K562 (cell line): ENCODE measurements around the gene BAHD1. TPM values are rescaled to one million over a fixed set of nuclear protein-coding genes. Genes with fewer than 3 reads are reported as not detected.
A peak's percentile ranks its signal among the peaks of the same experiment; 100 is the strongest.

Source experiments
- ATAC-seq: fragments of 200-7000 bp; cut with Tn5 transposase; 3 replicates; pipeline ENCODE4 v1.9.1; 2020; ENCODE audit warnings: moderate library complexity
- BruUV-seq: library from RNA; stranded (reverse); fragments of 400-500 nt; replicated peaks from 2 replicates; lab custom pipeline; 2021; lab: Mats Ljungman, UMichigan
- CTCF ChIA-PET: fragments of 300-600 bp; formaldehyde crosslinking; extraction: SDS; loops from one replicate; lab custom pipeline; 2021; ENCODE audit warnings: low intra/inter-chr PET ratio; lab: Yijun Ruan, JAX
- POLR2A ChIA-PET: fragments of 300-600, 350-650 bp; sonication (Branson Sonifier 250); formaldehyde crosslinking; extraction: SDS; loops from one replicate; lab custom pipeline; 2021; ENCODE audit warnings: antibody characterized with exemption, inconsistent platforms; lab: Yijun Ruan, JAX
- DNase-seq, 4 experiments: peaks; one replicate each; pipeline versions ENCODE4 v3.0.0 to v3.0.0-alpha.2; 2011 to 2018; ENCODE audit warnings: low spot score in 3 of 4, mixed read lengths in 3 of 4; ENCODE audit errors: extremely low read depth in 1 of 4
- FAIRE-seq: peaks from 2 replicates; lab custom pipeline; 2011; peaks lifted over from hg19 to GRCh38; lab: Jason Lieb, UNC
- H2AFZ ChIP-seq: 2 replicates; pipeline ENCODE4 v1.6.0; 2011; ENCODE audit warnings: low read depth, low read length, control low read depth, inconsistent platforms
- H3K27ac ChIP-seq: fragments of 200-600 bp; 3 replicates; pipeline ENCODE4 v1.8.0; 2011; ENCODE audit warnings: low read depth, mild to moderate bottlenecking, control low read depth, inconsistent platforms, low read length, moderate library complexity, mixed read lengths; ENCODE audit errors: extremely low read depth
- H3K27me3 ChIP-seq, 2 experiments: fragments of 300-600 bp in 1 of 2; 2 replicates in 1 of 2; 3 replicates in 1 of 2; pipeline versions ENCODE4 v1.6.0 to v1.8.0; 2011; ENCODE audit warnings: inconsistent platforms in 2 of 2, low read length in 2 of 2, mild to moderate bottlenecking in 1 of 2, mixed read lengths in 1 of 2, moderate library complexity in 1 of 2; ENCODE audit not compliant: control insufficient read depth in 2 of 2, insufficient read depth in 2 of 2
- H3K36me3 ChIP-seq: fragments of 300-600 bp; 3 replicates; pipeline ENCODE4 v1.8.0; 2011; ENCODE audit warnings: mild to moderate bottlenecking, low read length, inconsistent platforms; ENCODE audit not compliant: control insufficient read depth, insufficient read depth
- H3K4me1 ChIP-seq, 2 experiments: fragments of 200-600 bp in 1 of 2; replicated peaks in 1 of 2; 2 replicates in 1 of 2; 3 replicates in 1 of 2; pipeline versions ENCODE4 v1.5.1 to v1.8.0; 2011; ENCODE audit warnings: inconsistent platforms in 2 of 2, low read length in 2 of 2, mild to moderate bottlenecking in 1 of 2, mixed read lengths in 1 of 2, moderate library complexity in 1 of 2; ENCODE audit not compliant: control insufficient read depth in 2 of 2, insufficient read depth in 2 of 2
- H3K4me2 ChIP-seq: 2 replicates; pipeline ENCODE4 v1.6.1; 2011; ENCODE audit warnings: low read length, control low read depth, inconsistent platforms, mixed read lengths; ENCODE audit not compliant: insufficient read depth
- H3K4me3 ChIP-seq: fragments of 200-600 bp; sonication (generic), shearing (Covaris generic); 2 replicates; pipeline ENCODE4 v1.5.1; 2016; ENCODE audit warnings: control low read depth, inconsistent platforms
- H3K79me2 ChIP-seq: fragments of 200-600 bp; 3 replicates; pipeline ENCODE4 v1.8.0; 2011; ENCODE audit warnings: low read length, inconsistent platforms; ENCODE audit not compliant: control insufficient read depth, insufficient read depth
- H3K9ac ChIP-seq, 2 experiments: 2 replicates each; pipeline versions ENCODE4 v1.6.0 to v1.6.1; 2011; ENCODE audit warnings: low read depth in 2 of 2, low read length in 2 of 2, control low read depth in 1 of 2, inconsistent platforms in 1 of 2, mild to moderate bottlenecking in 1 of 2, mixed read lengths in 1 of 2; ENCODE audit not compliant: insufficient read depth in 1 of 2
- H3K9me1 ChIP-seq: one replicate; pipeline ENCODE4 v1.6.0; 2011; ENCODE audit warnings: inconsistent platforms, mild to moderate bottlenecking, low read length, moderate library complexity; ENCODE audit not compliant: control insufficient read depth, insufficient read depth
- H3K9me3 ChIP-seq: replicated peaks from 2 replicates; pipeline ENCODE4 v1.5.1; 2011; ENCODE audit warnings: low read depth, low read length, inconsistent platforms; ENCODE audit not compliant: control insufficient read depth, insufficient read depth
- H4K20me1 ChIP-seq: replicated peaks from 2 replicates; pipeline ENCODE4 v1.6.1; 2011; ENCODE audit warnings: low read length, inconsistent platforms, mixed read lengths; ENCODE audit not compliant: control insufficient read depth, insufficient read depth
- BCL6 ChIP-seq: fragments of 250-450 bp; sonication (Bioruptor Pico); IDR thresholded peaks from 2 replicates; pipeline ENCODE4 v1.4.0; 2020
- FOSL1 ChIP-seq: fragments of 200-800 bp; sonication (Bioruptor generic); conservative IDR thresholded peaks from 2 replicates; pipeline ENCODE4 v1.6.1; 2016; ENCODE audit warnings: missing genetic modification characterization, missing compliant biosample characterization
- MAFK ChIP-seq: IDR thresholded peaks from 2 replicates; pipeline ENCODE4 v1.6.1; 2011; ENCODE audit warnings: low read length, improper control_type of control experiment
- MEIS2 ChIP-seq: fragments of 450-650 bp; IDR thresholded peaks from 2 replicates; pipeline ENCODE4 v1.6.1; 2014; ENCODE audit warnings: mild to moderate bottlenecking; ENCODE audit not compliant: partially characterized antibody
- NEUROD1 ChIP-seq: fragments of 150-350 bp; IDR thresholded peaks from 2 replicates; pipeline ENCODE4 v1.6.1; 2014; ENCODE audit warnings: borderline replicate concordance, low read length, low read depth; ENCODE audit not compliant: partially characterized antibody
- PHB2 ChIP-seq: fragments of 450-650 bp; IDR thresholded peaks from 2 replicates; pipeline ENCODE4 v1.6.1; 2017; ENCODE audit warnings: low read depth
- PML ChIP-seq: IDR thresholded peaks from 2 replicates; pipeline ENCODE4 v1.6.1; 2012; ENCODE audit warnings: low read length, inconsistent platforms
- POLR2H ChIP-seq: IDR thresholded peaks from 2 replicates; pipeline ENCODE4 v1.6.1; 2016; ENCODE audit warnings: missing genetic modification characterization, low read depth, mild to moderate bottlenecking, control low read depth, missing compliant biosample characterization, moderate library complexity
- SMAD2 ChIP-seq: fragments of 150-350 bp; IDR thresholded peaks from 2 replicates; pipeline ENCODE4 v1.6.1; 2014; ENCODE audit warnings: low read depth, mild to moderate bottlenecking, low read length
- SPI1 ChIP-seq: IDR thresholded peaks from 2 replicates; pipeline ENCODE4 v1.6.1; 2011; ENCODE audit warnings: low read depth, low read length, control low read depth, borderline replicate concordance
- SRSF1 ChIP-seq: fragments of 200-400 bp; formaldehyde crosslinking; IDR thresholded peaks from 2 replicates; pipeline ENCODE4 v1.6.1; 2017; ENCODE audit warnings: mild to moderate bottlenecking, low read depth, low read length, moderate library complexity
- YBX1 ChIP-seq: fragments of 450-650 bp; IDR thresholded peaks from 2 replicates; pipeline ENCODE4 v1.7.1; 2016; ENCODE audit warnings: mild to moderate bottlenecking
- ZNF280B ChIP-seq: fragments of 250-450 bp; sonication (Bioruptor Pico); IDR thresholded peaks from 2 replicates; pipeline ENCODE4 v1.5.1; 2021; ENCODE audit warnings: mild to moderate bottlenecking
- ZNF324 ChIP-seq: fragments of 250-450 bp; sonication (Bioruptor Pico); IDR thresholded peaks from 2 replicates; pipeline ENCODE4 v1.4.0; 2020; ENCODE audit warnings: mild to moderate bottlenecking
- ZNF589 ChIP-seq: fragments of 200-800 bp; sonication (Bioruptor generic); IDR thresholded peaks from 2 replicates; pipeline ENCODE4 v1.6.1; 2016; ENCODE audit warnings: low read depth, missing genetic modification characterization, missing compliant biosample characterization
- ZNF75A ChIP-seq: fragments of 450-650 bp; formaldehyde crosslinking; IDR thresholded peaks from 2 replicates; pipeline ENCODE4 v1.4.0; 2020; ENCODE audit warnings: mild to moderate bottlenecking
- ZNF79 ChIP-seq: fragments of 250-450 bp; sonication (Bioruptor Pico); IDR thresholded peaks from 2 replicates; pipeline ENCODE4 v1.4.0; 2020; ENCODE audit warnings: low read depth, mild to moderate bottlenecking, moderate library complexity
- WGBS: fragments of 100-300 bp; shearing (Covaris generic); methylation state at CpG from one replicate; pipeline ENCODE4 v1.1.6; 2016; ENCODE audit warnings: low coverage, mixed read lengths; ENCODE audit not compliant: insufficient coverage; ENCODE audit errors: missing lambda C conversion rate; 5-methylcytosine and 5-hydroxymethylcytosine counted together
- in situ Hi-C: fragments of 300-500 bp; cut with MboI; formaldehyde crosslinking; loops from 4 replicates; pipeline ENCODE4 v1.15.0; 2018; ENCODE audit warnings: inconsistent platforms, mixed read lengths
- intact Hi-C: fragments of 100-400 bp; cut with micrococcal nuclease; formaldehyde crosslinking; loops from 2 replicates; pipeline ENCODE4 v1.14.2; 2022
- polyA plus RNA-seq, 8 experiments: library from polyadenylated mRNA; depleted of rRNA in 4 of 8; stranded (reverse) in 5 of 8; unstranded in 3 of 8; fragments of >200 nt; fragmentation: Nextera tagmentation in 2 of 8; fragmentation: Illumina TruSeq in 1 of 8; extraction: Ambion mirVana in 2 of 8; extraction: Trizol in 1 of 8; gene quantifications; 2 replicates each; pipeline versions ENCODE4 v1.2.1 to v1.2.3, GENCODE V29; 2011 to 2014; ENCODE audit warnings: inconsistent platforms in 1 of 8, missing spikeins in 1 of 8
- total RNA-seq, 7 experiments: library from RNA; depleted of rRNA in 6 of 7; stranded (reverse); fragments of >200 nt in 6 of 7; fragmentation: Illumina TruSeq in 2 of 7; extraction: Trizol in 2 of 7; gene quantifications; 2 replicates each; pipeline versions ENCODE4 v1.2.1 to v1.2.3, GENCODE V29; 2011 to 2021; ENCODE audit warnings: low replicate concordance in 1 of 7

The BAHD1 gene
- total and polyA plus RNA-seq, 9 of the 15 experiments (the other 6 are each of a cell fraction or from before 2014, with no cell fraction given), result 0.55 to 38.5 (median 11.5) TPM

GRCh38 chr15:40495516-40495915, 54.8 kb downstream of the BAHD1 start (continued):
- TF ChIP-seq MAFK (no peak), FOSL1 (tag) (peak; percentile 57), MEIS2 (peak; percentile 49), ZNF589 (no peak)

GRCh38 chr15:40498418-40498817, 57.7 kb downstream of the BAHD1 start:
- H3K4me3 ChIP-seq, result no peak overlapping the region
- no peak overlapping the region for H3K9ac ChIP-seq
- no peak for DNase-seq
- H3K27ac ChIP-seq, result no peak overlapping the region
- WGBS, result 11% methylated on average over 5 of the region's 5 CpGs
- ChIA-PET POLR2A (interaction anchor here (0.6 to 0.7 kb wide), 2 partner anchors 40 to 41 kb away, joined by 3 to 5 read pairs; no protein-coding TSS in a partner anchor), CTCF (no interaction called here)
- no peak overlapping the region for H3K4me2 ChIP-seq
- H4K20me1 ChIP-seq, result no peaks in the 10 kb centered on the region
- H3K9me3 ChIP-seq, result no peaks in the 10 kb centered on the region
- no peaks in the 10 kb centered on the region for H3K9me1 ChIP-seq
- peaks cover 0 to under 1% of the 10 kb centered on the region in 2 experiments; a peak in 3 of 5 replicates for H3K4me1 ChIP-seq
- in situ Hi-C loops (no loop called here), intact Hi-C loops (no loop called here)
- H3K27me3 ChIP-seq, result no peaks in the 10 kb centered on the region; a peak in 1 of 5 replicates
- TF ChIP-seq NEUROD1, result no peak
- TF ChIP-seq ZNF79 (CRISPR knock-in tag), result no peak
- no peak for TF ChIP-seq SPI1
- no peak for TF ChIP-seq ZNF324 (CRISPR knock-in tag)
- no peak for TF ChIP-seq PHB2
- TF ChIP-seq PML, result no peak
- TF ChIP-seq SMAD2, result no peak
- no peak for TF ChIP-seq YBX1
- TF ChIP-seq POLR2H (tag), result no peak
- TF ChIP-seq ZNF280B (CRISPR knock-in tag), result no peak
- TF ChIP-seq ZNF75A (CRISPR knock-in tag), result no peak
- TF ChIP-seq BCL6 (CRISPR knock-in tag), result no peak
- no peak for TF ChIP-seq SRSF1
- TF ChIP-seq, all 486 proteins: peak for 0
- ATAC-seq (no peak), FAIRE-seq (no peak)
- BruUV-seq, result no TSS peak
- Histone ChIP-seq H3K79me2 (no peaks in the 10 kb centered on the region), H3K36me3 (no peaks in the 10 kb centered on the region), H2AFZ (peak overlapping the region; percentile 3; the same call in 1 of the 2 replicates)
